IMR-90 (cell line): Measurements from ENCODE around the gene SLC26A8. TPM values are rescaled to one million over a fixed set of nuclear protein-coding genes. Genes with fewer than 3 reads are reported as not detected.

Experiments used
- ATAC-seq: fragments of 200-7000 bp; cut with Tn5 transposase; 2 replicates; pipeline ENCODE4 v1.9.1; 2020; ENCODE audit warnings: low read depth, mild to moderate bottlenecking, moderate library complexity
- BruUV-seq: library from RNA; stranded (reverse); fragments of 400-500 nt; replicated peaks from 2 replicates; lab custom pipeline; 2021; lab: Mats Ljungman, UMichigan
- CTCF ChIA-PET: fragments of 300-600 bp; formaldehyde crosslinking; extraction: SDS; loops from one replicate; lab custom pipeline; 2021; ENCODE audit warnings: antibody characterized with exemption; lab: Yijun Ruan, JAX
- POLR2A ChIA-PET: fragments of 300-600 bp; sonication (Branson Sonifier 250); formaldehyde crosslinking; loops from one replicate; lab custom pipeline; 2022; ENCODE audit warnings: antibody characterized with exemption; ENCODE audit not compliant: unreplicated experiment; lab: Charles Lee
- DNase-seq: peaks from one replicate; pipeline ENCODE4 v3.0.0; 2013
- H2AFZ ChIP-seq: replicated peaks from 2 replicates; pipeline ENCODE3; 2013; ENCODE audit warnings: low read length, mild to moderate bottlenecking; ENCODE audit not compliant: poor library complexity
- H2AK5ac ChIP-seq: 2 replicates; pipeline ENCODE4 v1.6.1; 2013; ENCODE audit warnings: low read depth, low read length, inconsistent platforms
- H2AK9ac ChIP-seq: replicated peaks from 2 replicates; pipeline ENCODE3; 2013; ENCODE audit warnings: mild to moderate bottlenecking, low read depth, low read length, moderate library complexity; ENCODE audit not compliant: poor library complexity
- H2BK120ac ChIP-seq: 2 replicates; pipeline ENCODE4 v1.6.1; 2013; ENCODE audit warnings: low read depth, low read length, inconsistent platforms
- H2BK15ac ChIP-seq: 3 replicates; pipeline ENCODE4 v1.6.1; 2013; ENCODE audit warnings: low read depth, low read length, inconsistent platforms
- H2BK20ac ChIP-seq: 2 replicates; pipeline ENCODE4 v1.6.1; 2013; ENCODE audit warnings: low read depth, mild to moderate bottlenecking, inconsistent platforms, low read length, moderate library complexity
- H2BK5ac ChIP-seq: 2 replicates; pipeline ENCODE4 v1.6.1; 2013; ENCODE audit warnings: mild to moderate bottlenecking, low read depth, low read length, inconsistent platforms; ENCODE audit not compliant: poor library complexity, severe bottlenecking
- H3K14ac ChIP-seq: replicated peaks from 2 replicates; pipeline ENCODE4 v1.6.1; 2013; ENCODE audit warnings: low read depth, low read length, inconsistent platforms
- H3K18ac ChIP-seq: 2 replicates; pipeline ENCODE4 v1.6.1; 2013; ENCODE audit warnings: low read depth, low read length, control low read depth
- H3K23ac ChIP-seq: 2 replicates; pipeline ENCODE4 v1.6.1; 2013; ENCODE audit warnings: low read depth, low read length, inconsistent platforms
- H3K27ac ChIP-seq: 2 replicates; pipeline ENCODE4 v1.5.1; 2013; ENCODE audit warnings: mild to moderate bottlenecking, control low read depth, low read length; ENCODE audit not compliant: insufficient read depth
- H3K27me3 ChIP-seq: 2 replicates; pipeline ENCODE4 v1.6.1; 2013; ENCODE audit warnings: low read length; ENCODE audit not compliant: control insufficient read depth, insufficient read depth
- H3K36me3 ChIP-seq: 2 replicates; pipeline ENCODE4 v1.6.1; 2013; ENCODE audit warnings: low read length, mixed read lengths; ENCODE audit not compliant: control insufficient read depth, insufficient read depth
- H3K4ac ChIP-seq: 2 replicates; pipeline ENCODE4 v1.6.1; 2013; ENCODE audit warnings: low read depth, low read length, inconsistent platforms
- H3K4me1 ChIP-seq: 2 replicates; pipeline ENCODE4 v1.6.1; 2013; ENCODE audit warnings: low read length, mixed read lengths; ENCODE audit not compliant: control insufficient read depth, insufficient read depth
- H3K4me2 ChIP-seq: 2 replicates; pipeline ENCODE4 v1.6.1; 2013; ENCODE audit warnings: low read depth, mild to moderate bottlenecking, control low read depth, low read length, moderate library complexity
- H3K4me3 ChIP-seq: 2 replicates; pipeline ENCODE4 v1.5.1; 2013; ENCODE audit warnings: low read depth, mild to moderate bottlenecking, control low read depth, low read length, moderate library complexity; ENCODE audit not compliant: insufficient read depth
- H3K56ac ChIP-seq: 2 replicates; pipeline ENCODE4 v1.6.1; 2013; ENCODE audit warnings: low read length, inconsistent platforms; ENCODE audit not compliant: insufficient read depth; ENCODE audit errors: extremely low read depth
- H3K79me1 ChIP-seq, 2 experiments: 2 replicates each; pipeline ENCODE4 v1.6.1; 2013; ENCODE audit warnings: low read length in 2 of 2, inconsistent platforms in 1 of 2, low read depth in 1 of 2
- H3K9ac ChIP-seq: 2 replicates; pipeline ENCODE4 v1.6.1; 2013; ENCODE audit warnings: low read depth, low read length, control low read depth
- H3K9me1 ChIP-seq: 2 replicates; pipeline ENCODE4 v1.6.1; 2013; ENCODE audit warnings: low read length, inconsistent platforms; ENCODE audit not compliant: insufficient read depth
- H3K9me3 ChIP-seq: 2 replicates; pipeline ENCODE4 v1.6.1; 2013; ENCODE audit warnings: low read length; ENCODE audit not compliant: control insufficient read depth, insufficient read depth
- H4K20me1 ChIP-seq: 2 replicates; pipeline ENCODE4 v1.6.1; 2013; ENCODE audit warnings: low read length, inconsistent platforms; ENCODE audit not compliant: insufficient read depth
- H4K5ac ChIP-seq: 2 replicates; pipeline ENCODE4 v1.6.1; 2013; ENCODE audit warnings: mild to moderate bottlenecking, low read depth, low read length, control low read depth
- H4K8ac ChIP-seq, 2 experiments: 2 replicates each; pipeline ENCODE4 v1.6.1; 2013; ENCODE audit warnings: low read depth in 2 of 2, low read length in 2 of 2, control low read depth in 1 of 2, inconsistent platforms in 1 of 2
- H4K91ac ChIP-seq: 2 replicates; pipeline ENCODE4 v1.6.1; 2013; ENCODE audit warnings: low read depth, low read length, inconsistent platforms; ENCODE audit not compliant: insufficient read depth
- BHLHE40 ChIP-seq: fragments of 150-350 bp; IDR thresholded peaks from 2 replicates; pipeline ENCODE4 v1.6.1; 2016; ENCODE audit warnings: mild to moderate bottlenecking, low read depth, low read length
- CEBPB ChIP-seq: IDR thresholded peaks from 2 replicates; pipeline ENCODE4 v1.6.1; 2012; ENCODE audit warnings: low read depth, low read length, improper control_type of control experiment
- CHD1 ChIP-seq: IDR thresholded peaks from 2 replicates; pipeline ENCODE4 v1.6.1; 2012; ENCODE audit warnings: low read depth, low read length, improper control_type of control experiment
- ELK1 ChIP-seq: fragments of 150-350 bp; IDR thresholded peaks from 2 replicates; pipeline ENCODE4 v1.6.1; 2016; ENCODE audit warnings: low read depth, mild to moderate bottlenecking, low read length, moderate library complexity, borderline replicate concordance
- FOS ChIP-seq: fragments of 150-350 bp; IDR thresholded peaks from 2 replicates; pipeline ENCODE4 v1.6.1; 2016; ENCODE audit warnings: low read depth, low read length
- MAFK ChIP-seq: IDR thresholded peaks from 2 replicates; pipeline ENCODE4 v1.6.1; 2012; ENCODE audit warnings: low read depth, low read length, improper control_type of control experiment
- MAZ ChIP-seq: IDR thresholded peaks from 2 replicates; pipeline ENCODE4 v1.6.1; 2012; ENCODE audit warnings: low read depth, mild to moderate bottlenecking, low read length, improper control_type of control experiment, moderate library complexity, borderline replicate concordance
- MXI1 ChIP-seq: IDR thresholded peaks from 2 replicates; pipeline ENCODE4 v1.6.1; 2012; ENCODE audit warnings: low read depth, mild to moderate bottlenecking, low read length, moderate library complexity, borderline replicate concordance
- POLR2A ChIP-seq: IDR thresholded peaks from 2 replicates; pipeline ENCODE4 v1.6.1; 2012; ENCODE audit warnings: mild to moderate bottlenecking, low read depth, low read length
- RAD21 ChIP-seq: IDR thresholded peaks from 2 replicates; pipeline ENCODE4 v1.6.1; 2012; ENCODE audit warnings: low read length, improper control_type of control experiment
- RCOR1 ChIP-seq: IDR thresholded peaks from 2 replicates; pipeline ENCODE4 v1.6.1; 2012; ENCODE audit warnings: mild to moderate bottlenecking, low read length, improper control_type of control experiment; ENCODE audit not compliant: insufficient replicate concordance
- RFX5 ChIP-seq: IDR thresholded peaks from 2 replicates; pipeline ENCODE4 v1.8.0; 2012; ENCODE audit warnings: low read depth, mild to moderate bottlenecking, low read length, moderate library complexity
- SMC3 ChIP-seq: fragments of 150-350 bp; IDR thresholded peaks from 2 replicates; pipeline ENCODE4 v1.6.1; 2016; ENCODE audit warnings: low read depth, mild to moderate bottlenecking, antibody characterized with exemption, low read length, moderate library complexity
- USF2 ChIP-seq: fragments of 150-350 bp; IDR thresholded peaks from 2 replicates; pipeline ENCODE4 v1.6.1; 2017; ENCODE audit warnings: mild to moderate bottlenecking, antibody characterized with exemption, low read length, low read depth
- WGBS, 2 experiments: methylation state at CpG; one replicate each; pipeline versions ENCODE4 v1.1.5 to v1.1.7; 2013; ENCODE audit warnings: missing lambda C conversion rate in 2 of 2; ENCODE audit not compliant: insufficient read length in 1 of 2; ENCODE audit errors: extremely low coverage in 2 of 2; 5-methylcytosine and 5-hydroxymethylcytosine counted together
- dilution Hi-C: fragments of 300-500 bp; cut with HindIII; formaldehyde crosslinking; loops from one replicate; pipeline ENCODE4 v1.14.3; 2018; ENCODE audit warnings: low sequenced_read_pairs; ENCODE audit not compliant: unreplicated experiment
- in situ Hi-C: fragments of 300-500 bp; cut with MboI; formaldehyde crosslinking; loops from 3 replicates; pipeline ENCODE4 v1.14.3; 2019; ENCODE audit warnings: low sequenced_read_pairs, inconsistent platforms, mixed read lengths
- intact Hi-C: fragments of 100-400 bp; cut with micrococcal nuclease; formaldehyde crosslinking; loops from 2 replicates; pipeline ENCODE4 v1.10.0; 2022
- polyA plus RNA-seq, 3 experiments: library from polyadenylated mRNA; depleted of rRNA; stranded (reverse); fragments of >200 nt; gene quantifications; 2 replicates each; pipeline ENCODE4 v1.2.3, GENCODE V29; 2012; ENCODE audit warnings: low replicate concordance in 1 of 3
- total RNA-seq: library from RNA; depleted of rRNA; stranded (reverse); fragments of >200 nt; gene quantifications from 2 replicates; pipeline ENCODE4 v1.2.3, GENCODE V29; 2012

The SLC26A8 gene
- total and polyA plus RNA-seq, 2 of the 4 experiments (the other 2 are of a cell fraction) = 0.07 TPM; not detected in 1

- Histone ChIP-seq H2BK5ac (no peak overlapping the region), H3K9ac (no peak overlapping the region), H3K18ac (no peak overlapping the region), H4K8ac (no peak overlapping the region), H3K9me1 (no peaks in the 10 kb centered on the region), H3K56ac (no peak overlapping the region), H3K27ac (no peak overlapping the region), H3K4me3 (no peak overlapping the region), H3K79me1 (no peaks in the 10 kb centered on the region), H2AFZ (no peak overlapping the region), H2BK20ac (no peak overlapping the region), H3K4me2 (no peak overlapping the region), H3K4me1 (no peaks in the 10 kb centered on the region), H2AK5ac (no peak overlapping the region), H3K27me3 (peaks cover 3% of the 10 kb centered on the region), H2BK15ac (no peak overlapping the region), H3K23ac (no peak overlapping the region), H4K20me1 (no peaks in the 10 kb centered on the region), H3K36me3 (no peaks in the 10 kb centered on the region), H4K91ac (no peak overlapping the region), H3K14ac (no peak overlapping the region), H2AK9ac (no peak overlapping the region), H4K5ac (no peak overlapping the region), H3K9me3 (no peaks in the 10 kb centered on the region), H2BK120ac (no peak overlapping the region), H3K4ac (no peak overlapping the region)
- dilution Hi-C loops = no loop called here
- in situ Hi-C loops = no loop called here
- ChIA-PET POLR2A (no interaction called here), CTCF (interaction anchor here (0.6 to 0.8 kb wide), 2 partner anchors 98 to 355 kb away, joined by 3 to 4 read pairs; partner anchors contain the start of gene MAPK14)
- no CpG with 5 or more reads among the region's 1 CpG for WGBS, 2 experiments
- DNase-seq (no peak), ATAC-seq (no peak)
- TF ChIP-seq USF2 (no peak), MXI1 (no peak), SMC3 (no peak), MAZ (no peak), ELK1 (no peak), BHLHE40 (no peak), RAD21 (no peak), FOS (no peak), RFX5 (no peak), CHD1 (no peak), POLR2A (no peak), MAFK (no peak), RCOR1 (no peak), CEBPB (no peak)
- BruUV-seq = no TSS peak
- intact Hi-C loops = no loop called here
Measured at GRCh38 chr6:35929601-35930000, 94.8 kb downstream of the SLC26A8 start.
